ENCODE results near the gene COL23A1.

GRCh38 chr5:178367736-178368120 is 222.5 kb downstream of the COL23A1 start:
- no peak for TF ChIP-seq CTCF (IDR thresholded peaks at IDR 0.05)
- no peak for TF ChIP-seq EP300 (IDR thresholded peaks at IDR 0.05)
- no peak for TF ChIP-seq POLR2AphosphoS5 (IDR thresholded peaks at IDR 0.05)
- TF ChIP-seq POLR2A (IDR thresholded peaks at IDR 0.05) = no peak

All from gastroesophageal sphincter (tissue), 3 donors.